GM12875 (cell line): Measurements from ENCODE around the gene PPY.

ENCODE experiments used
- H3K4me3 ChIP-seq: one replicate; pipeline ENCODE4 v1.5.1; 2011; ENCODE audit warnings: low read depth, low read length, control low read depth
- TF ChIP-seq, protein P1 (sequence below): IDR thresholded peaks from 2 replicates; pipeline ENCODE4 v1.5.1; 2011; ENCODE audit warnings: low read depth, mild to moderate bottlenecking, control low read depth, inconsistent platforms, low read length, moderate library complexity, borderline replicate concordance; ENCODE audit not compliant: insufficient read depth

Gene PPY, protein sequence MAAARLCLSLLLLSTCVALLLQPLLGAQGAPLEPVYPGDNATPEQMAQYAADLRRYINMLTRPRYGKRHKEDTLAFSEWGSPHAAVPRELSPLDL

GRCh38 chr17:43942051-43942685, at the start of gene PPY:
Gene PPY (minus strand): TSS chr17:43942476. CDS start chr17:43941654, 822 bp downstream.
- no peak within 1 kb of the TSS for H3K4me3 ChIP-seq
- TF ChIP-seq, protein P1, sequence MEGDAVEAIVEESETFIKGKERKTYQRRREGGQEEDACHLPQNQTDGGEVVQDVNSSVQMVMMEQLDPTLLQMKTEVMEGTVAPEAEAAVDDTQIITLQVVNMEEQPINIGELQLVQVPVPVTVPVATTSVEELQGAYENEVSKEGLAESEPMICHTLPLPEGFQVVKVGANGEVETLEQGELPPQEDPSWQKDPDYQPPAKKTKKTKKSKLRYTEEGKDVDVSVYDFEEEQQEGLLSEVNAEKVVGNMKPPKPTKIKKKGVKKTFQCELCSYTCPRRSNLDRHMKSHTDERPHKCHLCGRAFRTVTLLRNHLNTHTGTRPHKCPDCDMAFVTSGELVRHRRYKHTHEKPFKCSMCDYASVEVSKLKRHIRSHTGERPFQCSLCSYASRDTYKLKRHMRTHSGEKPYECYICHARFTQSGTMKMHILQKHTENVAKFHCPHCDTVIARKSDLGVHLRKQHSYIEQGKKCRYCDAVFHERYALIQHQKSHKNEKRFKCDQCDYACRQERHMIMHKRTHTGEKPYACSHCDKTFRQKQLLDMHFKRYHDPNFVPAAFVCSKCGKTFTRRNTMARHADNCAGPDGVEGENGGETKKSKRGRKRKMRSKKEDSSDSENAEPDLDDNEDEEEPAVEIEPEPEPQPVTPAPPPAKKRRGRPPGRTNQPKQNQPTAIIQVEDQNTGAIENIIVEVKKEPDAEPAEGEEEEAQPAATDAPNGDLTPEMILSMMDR, result no peak

DNA sequence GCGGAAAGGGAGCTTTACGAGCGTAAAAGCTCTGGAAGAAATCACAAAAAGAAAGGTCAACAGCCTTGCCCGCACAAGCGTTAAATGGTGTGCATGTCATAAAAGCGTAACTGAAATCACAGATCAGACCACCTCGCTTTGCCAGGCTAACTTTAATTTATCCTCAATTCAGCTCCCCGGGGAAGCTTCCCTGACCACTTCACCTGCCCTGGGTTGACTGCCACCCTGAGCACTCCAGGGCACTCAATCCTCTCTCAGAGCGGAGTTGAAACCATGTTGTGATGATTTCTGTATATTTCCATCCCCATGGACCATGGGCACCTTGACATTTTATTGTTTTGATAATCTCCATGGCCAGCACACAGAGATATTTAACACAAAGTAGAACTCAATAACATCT, 46.0 kb upstream of the PPY start:
- TF ChIP-seq, protein P1, result no peak
- H3K4me3 ChIP-seq, result no peak overlapping the region

- H3K4me3 ChIP-seq, result no peak overlapping the region
- TF ChIP-seq, protein P1, result no peak
Observed at GRCh38 chr17:43987131-43988021, 45.1 kb upstream of the PPY start.

- TF ChIP-seq, protein P1, result no peak
- no peak overlapping the region for H3K4me3 ChIP-seq
Observed at GRCh38 chr17:43986225-43986981, 44.1 kb upstream of the PPY start.

DNA sequence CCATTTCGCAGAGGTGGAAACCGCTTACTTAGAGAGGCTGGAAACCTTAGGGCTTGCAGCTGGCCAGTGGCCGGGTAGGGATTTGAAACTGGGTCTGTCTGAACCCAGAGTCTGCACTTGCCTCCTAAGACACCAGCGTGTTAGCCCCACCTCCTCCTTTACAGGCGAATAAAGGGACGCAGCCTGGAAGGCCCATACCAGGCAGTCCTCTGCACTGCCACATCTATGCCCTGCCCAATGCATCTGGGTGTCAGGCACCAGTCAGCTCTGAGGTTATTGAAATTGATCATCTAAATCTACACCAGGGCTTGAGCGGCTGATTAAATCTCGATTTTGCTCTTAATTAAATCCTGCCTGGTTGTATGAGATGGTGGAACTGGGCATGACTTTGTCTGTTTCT, 42.2 kb upstream of the PPY start:
- TF ChIP-seq, protein P1, result no peak

GRCh38 chr17:43983515-43984411, 41.5 kb upstream of the PPY start:
- no peak overlapping the region for H3K4me3 ChIP-seq
- TF ChIP-seq, protein P1, result 0 out of 2 replicates have a peak, but pooled peaks have one; percentile 15

More for the DNA sequence above, 42.2 kb upstream of the PPY start:
- H3K4me3 ChIP-seq, result no peak overlapping the region
